ENCODE results near the gene APLP2. TPM values are rescaled to one million over a fixed set of nuclear protein-coding genes. Genes with fewer than 3 reads are reported as not detected.
A peak's percentile ranks its signal among the peaks of the same experiment; 100 is the strongest.

The APLP2 gene
- total RNA-seq, 1 donor from 2014 or later, result 374 TPM

DNA sequence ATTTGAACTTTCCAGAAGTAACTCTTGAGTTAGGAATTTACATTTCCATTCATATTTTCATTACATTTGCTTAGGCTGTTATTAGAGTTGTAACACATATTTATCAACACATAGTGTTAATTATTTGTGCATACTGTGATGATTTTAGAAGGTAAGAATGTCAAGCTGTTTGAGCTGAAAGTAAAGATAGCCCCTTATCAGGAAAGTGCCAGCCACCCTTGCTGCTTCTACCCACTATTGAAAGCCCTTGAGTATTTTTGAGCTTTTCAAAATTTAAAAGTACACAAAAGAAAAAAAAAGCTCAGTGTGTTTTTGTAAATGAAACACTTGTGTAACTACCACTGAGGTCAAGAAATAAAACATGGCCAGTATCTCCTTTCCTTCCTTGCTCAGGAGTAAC lies 8.0 kb downstream of the APLP2 start:
- H3K9me3 Mint-ChIP-seq (ENCODE audit: low read depth), result no peaks in the 10 kb centered on the region
- TF ChIP-seq, protein P1, sequence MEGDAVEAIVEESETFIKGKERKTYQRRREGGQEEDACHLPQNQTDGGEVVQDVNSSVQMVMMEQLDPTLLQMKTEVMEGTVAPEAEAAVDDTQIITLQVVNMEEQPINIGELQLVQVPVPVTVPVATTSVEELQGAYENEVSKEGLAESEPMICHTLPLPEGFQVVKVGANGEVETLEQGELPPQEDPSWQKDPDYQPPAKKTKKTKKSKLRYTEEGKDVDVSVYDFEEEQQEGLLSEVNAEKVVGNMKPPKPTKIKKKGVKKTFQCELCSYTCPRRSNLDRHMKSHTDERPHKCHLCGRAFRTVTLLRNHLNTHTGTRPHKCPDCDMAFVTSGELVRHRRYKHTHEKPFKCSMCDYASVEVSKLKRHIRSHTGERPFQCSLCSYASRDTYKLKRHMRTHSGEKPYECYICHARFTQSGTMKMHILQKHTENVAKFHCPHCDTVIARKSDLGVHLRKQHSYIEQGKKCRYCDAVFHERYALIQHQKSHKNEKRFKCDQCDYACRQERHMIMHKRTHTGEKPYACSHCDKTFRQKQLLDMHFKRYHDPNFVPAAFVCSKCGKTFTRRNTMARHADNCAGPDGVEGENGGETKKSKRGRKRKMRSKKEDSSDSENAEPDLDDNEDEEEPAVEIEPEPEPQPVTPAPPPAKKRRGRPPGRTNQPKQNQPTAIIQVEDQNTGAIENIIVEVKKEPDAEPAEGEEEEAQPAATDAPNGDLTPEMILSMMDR (IDR thresholded peaks at IDR 0.05; ENCODE audit: unreplicated experiment), result no peak
- H3K36me3 Mint-ChIP-seq (ENCODE audit: insufficient read depth), result peaks cover 6% of the 10 kb centered on the region
- DNase-seq (ENCODE audit: low spot score, unreplicated experiment), result no peak
- H3K4me1 Mint-ChIP-seq (ENCODE audit: low read depth), result peaks cover 26% of the 10 kb centered on the region
- peak overlapping the region; percentile 82 for H3K27ac Mint-ChIP-seq
- H3K4me3 Mint-ChIP-seq (ENCODE audit: low read depth), result no peak overlapping the region
- no peaks in the 10 kb centered on the region for H3K27me3 Mint-ChIP-seq

GRCh38 chr11:130078080-130078479 lies 8.4 kb downstream of the APLP2 start:
- H3K36me3 Mint-ChIP-seq (ENCODE audit: insufficient read depth), result peaks cover 7% of the 10 kb centered on the region
- H3K27me3 Mint-ChIP-seq, result no peaks in the 10 kb centered on the region
- H3K4me1 Mint-ChIP-seq (ENCODE audit: low read depth), result peaks cover 26% of the 10 kb centered on the region
- TF ChIP-seq, protein P1 (IDR thresholded peaks at IDR 0.05; ENCODE audit: unreplicated experiment), result no peak
- H3K27ac Mint-ChIP-seq, result peak overlapping the region; percentile 85
- no peaks in the 10 kb centered on the region for H3K9me3 Mint-ChIP-seq (ENCODE audit: low read depth)
- DNase-seq (ENCODE audit: low spot score, unreplicated experiment), result no peak
- H3K4me3 Mint-ChIP-seq (ENCODE audit: low read depth), result no peak overlapping the region

DNA sequence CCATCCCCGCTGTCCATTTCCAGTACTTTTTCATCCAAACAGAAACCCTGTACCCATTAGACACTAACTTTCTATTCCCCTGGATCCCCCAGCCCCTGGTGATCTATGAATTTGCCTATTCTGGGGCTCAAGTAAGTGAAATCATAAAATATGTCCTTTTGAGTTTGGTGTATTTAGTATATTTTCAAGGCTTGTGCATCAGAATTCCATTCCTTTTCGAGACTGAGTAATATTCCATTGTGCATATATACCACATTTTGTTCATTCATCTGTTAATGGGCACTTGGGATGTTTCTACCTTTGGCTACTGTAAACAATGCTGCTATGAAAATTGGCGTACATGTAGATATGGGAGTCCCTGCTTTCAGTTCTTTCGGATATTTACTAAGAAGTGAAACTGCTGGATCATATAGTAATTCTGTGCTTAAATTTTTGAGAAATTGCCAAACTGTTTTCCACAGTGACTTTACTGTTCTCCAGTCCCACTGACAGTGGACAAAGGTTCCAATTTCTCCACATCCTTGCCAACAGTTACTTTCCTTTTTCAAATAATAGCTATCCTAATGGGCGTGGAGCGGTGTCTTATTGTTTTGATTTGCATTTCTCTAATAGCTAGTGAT lies 16.1 kb downstream of the APLP2 start:
- no peaks in the 10 kb centered on the region for H3K27me3 Mint-ChIP-seq
- no peak overlapping the region for H3K4me3 Mint-ChIP-seq (ENCODE audit: low read depth)
- H3K27ac Mint-ChIP-seq, result no peak overlapping the region
- DNase-seq (ENCODE audit: low spot score, unreplicated experiment), result no peak
- H3K9me3 Mint-ChIP-seq (ENCODE audit: low read depth), result peaks cover 4% of the 10 kb centered on the region
- H3K4me1 Mint-ChIP-seq (ENCODE audit: low read depth), result peaks cover 27% of the 10 kb centered on the region
- TF ChIP-seq, protein P1 (IDR thresholded peaks at IDR 0.05; ENCODE audit: unreplicated experiment), result no peak
- peaks cover 14% of the 10 kb centered on the region for H3K36me3 Mint-ChIP-seq (ENCODE audit: insufficient read depth)

- Mint-ChIP-seq H3K9me3 (ENCODE audit: low read depth) (peaks cover 4% of the 10 kb centered on the region), H3K4me1 (ENCODE audit: low read depth) (peaks cover 27% of the 10 kb centered on the region), H3K27ac (no peak overlapping the region), H3K36me3 (ENCODE audit: insufficient read depth) (peaks cover 14% of the 10 kb centered on the region), H3K4me3 (ENCODE audit: low read depth) (no peak overlapping the region), H3K27me3 (no peaks in the 10 kb centered on the region)
- TF ChIP-seq, protein P1 (IDR thresholded peaks at IDR 0.05; ENCODE audit: unreplicated experiment), result no peak
- no peak for DNase-seq (ENCODE audit: low spot score, unreplicated experiment)
Measured at GRCh38 chr11:130086669-130087068, 17.0 kb downstream of the APLP2 start.

- Mint-ChIP-seq H3K36me3 (ENCODE audit: insufficient read depth) (peaks cover 13% of the 10 kb centered on the region), H3K27ac (peak overlapping the region; percentile 12)
Measured at GRCh38 chr11:130087294-130087926, 17.7 kb downstream of the APLP2 start.

More at GRCh38 chr11:130087294-130087926, 17.7 kb downstream of the APLP2 start:
- TF ChIP-seq, protein P1 (IDR thresholded peaks at IDR 0.05; ENCODE audit: unreplicated experiment), result no peak
- no peak for DNase-seq (ENCODE audit: low spot score, unreplicated experiment)
- no peaks in the 10 kb centered on the region for H3K27me3 Mint-ChIP-seq
- peaks cover 27% of the 10 kb centered on the region for H3K4me1 Mint-ChIP-seq (ENCODE audit: low read depth)
- peaks cover 4% of the 10 kb centered on the region for H3K9me3 Mint-ChIP-seq (ENCODE audit: low read depth)
- no peak overlapping the region for H3K4me3 Mint-ChIP-seq (ENCODE audit: low read depth)
